ENCODE data around the gene AQP3.
A peak's percentile ranks its signal among the peaks of the same experiment; 100 is the strongest.
"Not testable (repeated sequence)": the region's sequence is repeated elsewhere in the genome, so short reads cannot be mapped to it uniquely, and the experiment has no call there.

AQP3 gene

DNA sequence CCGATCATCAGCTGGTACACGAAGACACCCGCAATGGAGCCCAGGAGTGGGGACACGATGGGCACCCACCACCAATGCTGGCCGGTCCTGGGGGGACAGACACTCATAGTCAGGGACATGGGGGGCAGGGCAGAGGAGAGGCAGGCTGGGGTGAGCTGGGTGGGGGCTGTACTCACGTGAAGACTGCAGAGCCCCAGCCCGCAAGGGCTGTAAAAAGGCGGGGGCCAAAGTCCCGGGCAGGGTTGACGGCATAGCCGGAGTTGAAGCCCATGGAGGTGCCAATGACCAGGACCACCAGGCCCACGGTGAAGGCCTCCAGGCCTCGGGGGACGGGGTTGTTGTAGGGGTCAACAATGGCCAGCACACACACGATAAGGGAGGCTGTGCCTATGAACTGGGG is 5.3 kb downstream of the AQP3 start:
- DNase-seq (ENCODE audit: low spot score): no peak

DNA sequence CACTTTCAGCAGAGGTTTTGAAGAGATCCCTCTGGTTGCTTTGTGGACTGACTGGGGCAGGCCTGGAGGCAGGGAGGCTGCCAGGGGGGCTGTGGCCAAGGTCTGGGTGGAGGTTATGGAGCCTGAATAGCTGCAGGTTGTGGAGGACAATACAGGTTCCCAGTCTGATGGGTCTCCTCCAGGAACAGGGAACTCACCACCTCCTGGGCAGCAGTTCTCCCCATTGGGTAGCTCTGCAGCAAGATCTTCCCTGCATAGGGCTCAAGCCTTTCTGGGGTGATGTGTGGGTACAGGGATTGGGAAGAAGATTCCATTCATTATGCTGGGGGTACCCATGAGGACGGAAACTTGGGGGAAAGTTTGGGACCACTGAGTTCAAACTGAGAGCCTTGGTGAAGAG is 6.8 kb downstream of the AQP3 start:
- DNase-seq (ENCODE audit: low spot score): no peak

DNA sequence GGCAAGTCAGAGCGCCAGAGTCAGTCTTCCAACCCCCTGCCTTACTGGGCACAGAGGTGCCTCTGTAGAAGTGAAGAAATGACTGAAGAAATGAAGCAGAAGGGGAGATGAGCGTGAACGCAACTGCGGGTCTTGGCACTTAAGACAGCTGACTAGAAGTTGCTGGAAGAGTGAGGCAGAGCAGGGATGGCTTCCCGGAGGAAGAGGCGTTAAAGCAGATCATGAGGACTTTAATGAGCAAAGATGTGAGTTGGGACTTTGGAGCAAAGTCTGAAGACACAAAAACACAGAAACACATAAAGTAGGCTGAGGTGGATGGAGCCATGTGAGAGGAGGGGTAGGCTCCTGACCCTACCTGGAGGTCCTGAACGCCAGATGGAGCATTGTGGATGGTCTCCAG is 7.2 kb downstream of the AQP3 start:
- DNase-seq (ENCODE audit: low spot score): no peak

DNA sequence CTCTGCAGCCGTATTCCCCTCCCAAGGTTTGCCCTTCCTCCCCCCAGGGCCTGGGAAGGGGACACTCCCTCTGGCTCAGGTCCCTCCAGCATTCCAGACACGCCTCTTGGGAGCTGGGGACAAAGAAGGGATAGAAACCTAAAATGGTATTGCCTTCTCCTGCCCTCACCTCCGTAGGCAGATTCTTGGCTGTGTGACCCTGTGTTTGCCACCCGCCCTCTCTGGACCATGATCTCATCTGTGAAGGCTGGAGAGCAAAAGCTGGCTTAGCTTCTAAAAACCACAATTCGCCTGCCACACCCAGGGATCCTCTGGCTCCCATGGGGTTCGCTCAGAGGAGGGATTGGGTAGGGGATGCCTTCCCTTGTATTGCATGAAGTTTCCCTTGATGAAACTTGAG is 7.7 kb downstream of the AQP3 start:
- no peak for DNase-seq (ENCODE audit: low spot score)

DNA sequence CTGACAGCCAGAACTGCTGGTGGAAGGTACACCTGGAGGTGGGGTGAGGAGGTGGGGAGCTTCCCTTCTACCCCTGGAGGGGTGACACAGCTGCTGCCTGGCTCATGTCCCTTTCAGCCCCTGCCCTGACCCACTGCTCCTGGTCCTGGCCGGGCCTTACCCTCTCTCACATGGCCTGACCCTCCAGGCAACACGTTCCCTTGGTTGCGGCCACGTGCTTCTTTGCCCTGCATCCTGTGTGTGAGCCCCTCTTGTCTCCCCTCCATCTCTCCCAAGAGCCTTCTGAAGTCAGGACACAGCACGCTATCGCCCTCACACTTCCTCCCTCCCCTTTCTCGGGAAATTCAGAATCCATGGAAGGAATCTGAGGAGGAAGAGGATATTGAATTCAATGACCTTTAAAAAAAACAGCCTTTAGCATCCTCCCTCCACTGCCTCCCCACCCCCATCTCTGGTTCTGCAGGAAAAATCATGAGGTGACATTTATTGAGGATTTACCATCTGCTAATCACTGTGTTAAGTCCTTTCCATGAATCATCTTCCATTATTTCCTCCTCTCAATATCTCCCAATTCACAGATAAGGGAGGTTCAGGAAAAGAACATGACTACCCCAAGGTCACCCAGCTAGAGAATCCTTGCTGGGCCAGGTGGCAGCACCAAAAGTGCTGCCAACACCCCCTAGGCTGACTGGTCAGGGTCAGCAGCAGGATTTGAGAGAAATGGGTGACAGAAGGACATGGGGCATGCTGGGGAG is 8.3 kb downstream of the AQP3 start:
- DNase-seq (ENCODE audit: low spot score): no peak

DNA sequence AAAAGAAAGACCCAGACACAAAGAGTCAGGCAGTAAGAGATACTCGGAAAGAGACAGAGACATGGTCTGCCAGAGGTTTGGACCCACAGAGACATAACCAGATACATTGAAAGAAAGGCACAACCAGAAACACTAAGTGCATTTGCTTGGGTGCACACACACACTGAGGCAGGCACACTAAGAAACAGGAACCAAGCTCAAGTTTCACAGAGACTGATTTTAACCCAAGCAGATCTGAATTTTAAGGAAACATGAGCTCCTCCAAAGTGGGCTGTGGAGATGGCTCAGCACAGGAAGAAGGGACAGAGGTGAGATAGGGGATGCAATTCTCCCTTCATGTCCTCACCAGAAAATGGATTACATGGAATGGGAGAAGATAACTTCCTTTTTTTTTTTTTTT is 9.5 kb downstream of the AQP3 start:
- no peak for DNase-seq (ENCODE audit: low spot score)

DNA sequence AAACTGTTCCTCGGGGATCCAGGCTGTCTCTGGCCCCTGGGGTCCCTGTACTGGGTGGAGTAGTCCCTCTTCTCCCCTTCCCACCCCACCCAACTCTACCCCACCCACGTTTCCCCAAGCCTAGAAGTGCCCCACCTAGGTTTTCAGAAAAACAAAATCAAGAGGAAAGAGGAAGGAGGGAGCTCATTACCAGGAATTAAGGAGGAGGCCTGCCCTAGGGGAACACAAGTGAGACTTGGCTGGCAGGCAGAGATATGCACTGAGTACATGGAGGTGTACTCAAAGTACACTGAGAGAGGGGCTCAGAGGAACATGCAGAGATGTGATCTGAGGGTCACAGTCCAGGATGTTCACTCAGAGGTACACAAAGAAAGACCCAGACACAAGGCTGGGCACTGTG is 10.2 kb downstream of the AQP3 start:
- DNase-seq (ENCODE audit: low spot score): no peak

DNA sequence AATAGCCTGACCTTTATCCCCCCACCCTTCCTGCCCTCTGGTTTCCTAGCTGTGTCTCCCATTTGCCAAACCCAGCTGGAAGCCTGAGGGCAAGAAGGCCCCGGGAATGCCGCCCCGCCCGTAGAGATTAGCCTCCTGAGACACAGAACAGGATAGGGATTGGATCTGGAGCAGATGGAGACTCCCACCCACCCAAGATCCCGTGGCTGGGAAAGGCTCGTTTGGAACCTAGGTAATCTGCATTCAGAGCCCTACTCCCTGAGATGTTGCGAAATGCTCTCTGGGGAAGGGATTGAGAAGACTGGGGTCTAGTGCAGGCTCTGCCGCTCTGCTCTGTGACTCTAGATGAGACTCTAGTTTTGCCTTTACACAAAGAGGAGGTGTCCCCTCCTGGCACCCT is 10.9 kb downstream of the AQP3 start:
- no peak for DNase-seq (ENCODE audit: low spot score)

DNA sequence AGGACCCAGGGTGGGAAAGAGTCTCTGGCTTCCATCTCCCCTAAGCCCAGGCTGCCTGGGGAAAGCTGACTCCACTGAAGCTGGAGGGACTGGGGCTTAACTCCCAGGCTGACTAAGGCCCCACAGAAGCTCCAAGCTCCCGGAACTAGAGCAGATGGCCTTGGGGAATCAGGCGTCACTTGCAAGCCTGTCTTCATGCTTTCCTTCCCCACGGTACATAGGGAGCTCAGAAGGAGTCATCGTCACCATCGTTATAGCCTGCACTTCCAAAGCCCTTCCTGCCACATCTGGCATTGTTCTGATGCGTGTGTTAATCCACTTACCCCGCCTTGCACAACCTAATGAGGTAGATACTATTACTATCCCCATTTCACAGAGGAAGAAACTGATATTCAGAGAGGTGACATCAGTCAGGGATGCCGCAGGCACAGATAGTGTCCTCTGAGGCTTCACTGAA is 11.5 kb downstream of the AQP3 start:
- no peak for DNase-seq (ENCODE audit: low spot score)

DNA sequence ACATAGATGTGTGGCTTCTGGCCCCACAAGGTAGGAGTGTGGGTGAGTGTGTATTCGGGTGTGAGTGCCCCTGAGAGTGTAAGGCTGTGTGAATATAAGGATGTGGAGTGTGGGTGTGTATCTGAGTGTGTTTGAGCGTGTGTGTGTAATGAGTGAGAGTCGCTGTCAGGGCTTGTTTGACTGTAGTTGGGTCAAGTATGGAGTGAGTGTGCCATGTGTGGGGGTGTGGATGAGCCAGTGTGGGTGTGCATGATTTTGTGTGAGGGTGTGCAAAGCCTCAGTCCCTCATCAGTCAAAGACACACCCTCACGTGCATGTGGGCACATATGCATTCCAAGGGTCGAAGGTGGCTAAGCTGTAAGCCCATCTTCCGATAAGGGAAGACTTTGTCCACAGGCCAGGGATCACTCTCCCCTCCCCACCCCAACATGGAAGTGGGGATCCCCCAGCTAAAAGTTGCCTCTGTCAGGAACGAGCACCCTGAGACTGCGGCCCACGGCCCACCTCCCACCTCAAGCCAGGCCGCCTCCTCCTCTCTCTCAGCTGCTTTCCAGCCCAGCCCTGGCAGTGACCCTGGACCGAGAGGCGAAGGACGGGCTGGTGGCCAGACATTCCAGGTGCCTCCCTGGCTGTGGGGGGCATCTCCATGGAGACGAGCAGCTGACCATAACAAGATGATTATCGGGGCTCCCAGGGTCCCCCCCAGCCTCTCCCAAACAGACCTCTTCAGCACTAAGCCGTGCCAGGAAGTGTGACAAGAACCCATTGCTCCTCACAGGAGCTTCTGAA is 12.9 kb downstream of the AQP3 start:
- no peak for DNase-seq (ENCODE audit: low spot score)

DNA sequence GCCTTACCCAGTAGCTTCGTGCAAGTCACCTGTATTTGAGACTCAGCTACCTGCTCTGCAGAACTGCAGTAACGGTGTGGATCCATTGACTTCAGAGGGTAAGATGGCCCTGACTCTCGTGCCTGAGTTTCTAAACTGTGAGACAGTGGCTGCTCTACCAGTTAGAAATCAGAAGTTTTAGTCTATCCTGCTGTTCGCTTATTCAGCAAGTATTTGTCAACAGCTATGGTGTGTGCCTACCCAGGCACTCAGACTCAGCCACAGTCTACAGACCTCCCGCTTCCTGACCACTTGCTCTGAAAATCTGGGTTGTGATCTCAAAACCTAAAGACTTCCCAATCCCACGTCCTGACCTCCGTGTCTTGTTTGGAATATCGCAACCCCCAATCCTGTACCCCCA is 13.5 kb downstream of the AQP3 start:
- no peak for DNase-seq (ENCODE audit: low spot score)

DNA sequence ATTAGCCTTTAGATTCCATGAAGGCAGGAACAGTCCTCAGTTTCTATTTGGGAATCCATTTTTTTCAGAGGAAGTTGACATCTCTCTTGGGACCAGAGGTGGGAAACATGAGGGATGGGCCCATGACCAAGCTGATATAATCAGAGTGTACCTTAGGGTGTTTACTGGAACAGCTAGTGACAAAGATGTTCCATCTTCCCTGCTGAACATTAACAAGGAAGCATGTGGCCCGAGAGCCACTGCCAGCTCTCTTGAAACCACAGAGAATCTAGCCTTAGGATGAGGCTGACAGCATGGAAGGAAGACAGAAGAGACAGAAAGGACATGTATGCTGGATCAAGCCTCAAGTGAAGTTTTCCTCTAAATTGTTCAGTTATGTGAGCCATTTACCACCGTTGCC is 16.0 kb downstream of the AQP3 start:
- no peak for DNase-seq (ENCODE audit: low spot score)

DNA sequence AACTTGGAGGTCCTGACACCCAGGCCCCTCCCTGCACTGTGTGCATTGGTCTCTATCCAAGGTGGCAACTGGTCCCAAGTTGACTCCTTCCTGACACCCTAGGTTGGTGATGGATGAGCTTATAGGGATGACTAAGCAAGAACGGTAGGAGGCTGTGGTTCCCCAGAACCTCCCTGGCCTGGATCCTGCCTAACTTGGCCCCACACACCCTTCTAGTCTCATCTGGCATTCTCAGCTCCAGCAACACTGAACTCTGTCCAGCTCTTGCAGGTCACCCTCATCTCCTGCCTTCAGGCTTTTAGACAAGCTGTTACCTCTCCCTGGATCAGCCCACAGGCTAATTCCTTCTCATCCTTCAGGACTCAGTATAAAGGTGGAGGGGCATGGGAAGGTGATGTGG is 16.5 kb downstream of the AQP3 start:
- DNase-seq (ENCODE audit: low spot score): no peak

DNA sequence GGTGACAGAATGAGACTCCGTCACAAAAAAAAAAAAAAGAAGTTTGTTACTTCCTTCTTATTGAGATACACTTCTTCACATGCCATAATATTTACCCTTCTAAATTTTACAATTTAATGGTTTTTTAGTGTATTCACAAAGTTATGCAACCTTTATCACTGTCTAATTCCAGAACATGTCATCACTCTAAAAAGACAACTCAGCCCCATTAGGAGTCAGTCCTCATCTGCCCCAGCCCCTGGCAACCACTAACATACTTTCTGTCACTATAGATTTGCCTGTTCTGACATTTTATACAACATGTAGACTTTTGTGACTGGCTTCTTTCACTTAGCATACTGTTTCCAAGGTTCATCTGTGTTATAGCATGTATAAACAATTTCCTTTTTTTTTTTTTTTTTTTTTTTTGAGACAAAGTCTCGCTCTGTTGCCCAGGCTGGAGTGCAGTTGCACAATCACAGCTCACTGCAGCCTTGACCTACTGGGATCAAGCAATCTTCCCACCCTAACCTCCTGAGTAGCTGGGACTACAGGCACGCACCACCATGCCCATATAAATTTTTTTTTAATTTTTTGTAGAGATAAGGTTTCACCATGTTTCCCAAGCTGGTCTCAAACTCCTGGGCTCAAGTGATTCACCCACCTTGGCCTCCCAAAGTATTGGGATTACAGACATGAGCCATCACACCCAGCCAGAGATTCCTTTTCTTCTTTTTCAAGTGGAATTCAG is 18.0 kb downstream of the AQP3 start:
- no peak for DNase-seq (ENCODE audit: low spot score)

DNA sequence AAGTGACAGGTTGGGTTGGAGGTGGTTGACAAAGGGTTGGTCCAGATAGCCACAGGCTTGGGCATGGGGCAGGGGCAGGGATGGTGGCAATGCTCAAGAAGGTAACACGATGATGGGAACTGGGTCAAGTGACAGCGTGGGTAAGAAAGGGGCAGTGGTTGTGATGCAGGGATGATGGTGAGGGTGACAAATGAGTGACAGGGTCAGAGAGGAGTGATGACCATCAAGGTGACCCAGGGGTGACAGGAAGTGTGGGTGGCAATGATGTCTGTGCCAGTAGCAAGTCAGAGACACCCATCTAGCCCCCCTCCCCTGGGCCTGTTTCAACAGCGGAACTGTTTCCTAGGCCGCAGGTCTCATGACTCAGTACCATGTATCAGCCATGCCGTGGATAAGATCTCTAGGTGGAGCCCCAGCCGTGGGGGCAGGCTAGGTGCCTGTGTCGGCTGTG is 20.5 kb downstream of the AQP3 start:
- peak; percentile 48 for DNase-seq (ENCODE audit: low spot score)

DNA sequence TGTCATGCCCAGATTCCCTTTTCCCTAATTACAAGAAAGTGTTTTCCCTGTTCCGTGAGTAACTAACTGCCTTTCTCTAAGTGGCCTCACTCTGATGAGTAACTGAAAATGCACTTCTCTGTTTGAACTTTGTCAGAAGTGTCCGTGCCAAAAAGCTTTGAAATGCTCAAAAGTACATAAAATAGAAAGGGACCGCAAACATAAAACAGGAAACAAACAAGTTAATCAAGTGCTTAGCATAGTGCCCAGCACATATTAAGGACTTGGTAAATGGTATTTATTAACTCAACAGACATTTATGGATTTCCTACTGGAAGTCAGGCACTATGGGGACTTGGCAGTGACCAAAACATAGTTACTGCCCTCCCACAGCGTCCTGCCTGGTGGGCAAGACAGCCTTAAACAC is 22.3 kb downstream of the AQP3 start:
- no peak for DNase-seq (ENCODE audit: low spot score)

DNA sequence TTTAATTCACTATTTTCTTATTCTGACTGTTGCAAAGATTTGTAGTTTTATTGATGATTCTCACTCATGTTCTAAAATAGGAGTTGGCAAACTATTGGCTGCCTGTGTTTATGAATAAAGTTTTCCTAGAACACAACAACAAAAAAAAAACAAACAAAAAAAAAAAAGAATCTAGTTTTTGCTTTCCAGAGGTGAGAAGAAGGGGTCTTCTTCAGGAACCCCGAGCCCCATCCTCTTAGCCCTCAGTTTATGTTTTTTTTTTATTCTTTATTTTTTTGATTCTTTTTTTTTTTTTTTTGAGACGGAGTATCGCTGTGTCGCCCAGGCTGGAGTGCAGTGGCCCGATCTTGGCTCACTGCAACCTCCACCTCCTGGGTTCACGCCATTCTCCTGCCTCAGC is 22.9 kb downstream of the AQP3 start:
- DNase-seq (ENCODE audit: low spot score): not testable (repeated sequence)

DNA sequence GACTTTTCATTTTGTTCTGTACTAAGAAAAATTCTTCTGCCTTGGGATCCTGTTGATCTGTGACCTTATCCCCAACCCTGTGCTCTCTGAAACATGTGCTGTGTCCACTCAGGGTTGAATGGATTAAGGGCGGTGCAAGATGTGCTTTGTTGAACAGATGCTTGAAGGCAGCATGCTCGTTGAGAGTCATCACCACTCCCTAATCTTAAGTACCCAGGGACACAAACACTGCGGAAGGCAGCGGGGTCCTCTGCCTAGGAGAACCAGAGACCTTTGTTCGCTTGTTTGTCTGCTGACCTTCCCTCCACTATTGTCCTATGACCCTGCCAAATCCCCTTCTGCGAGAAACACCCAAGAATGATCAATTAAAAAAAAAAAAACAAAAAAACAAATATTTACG is 23.4 kb downstream of the AQP3 start:
- not testable (repeated sequence) for DNase-seq (ENCODE audit: low spot score)

DNA sequence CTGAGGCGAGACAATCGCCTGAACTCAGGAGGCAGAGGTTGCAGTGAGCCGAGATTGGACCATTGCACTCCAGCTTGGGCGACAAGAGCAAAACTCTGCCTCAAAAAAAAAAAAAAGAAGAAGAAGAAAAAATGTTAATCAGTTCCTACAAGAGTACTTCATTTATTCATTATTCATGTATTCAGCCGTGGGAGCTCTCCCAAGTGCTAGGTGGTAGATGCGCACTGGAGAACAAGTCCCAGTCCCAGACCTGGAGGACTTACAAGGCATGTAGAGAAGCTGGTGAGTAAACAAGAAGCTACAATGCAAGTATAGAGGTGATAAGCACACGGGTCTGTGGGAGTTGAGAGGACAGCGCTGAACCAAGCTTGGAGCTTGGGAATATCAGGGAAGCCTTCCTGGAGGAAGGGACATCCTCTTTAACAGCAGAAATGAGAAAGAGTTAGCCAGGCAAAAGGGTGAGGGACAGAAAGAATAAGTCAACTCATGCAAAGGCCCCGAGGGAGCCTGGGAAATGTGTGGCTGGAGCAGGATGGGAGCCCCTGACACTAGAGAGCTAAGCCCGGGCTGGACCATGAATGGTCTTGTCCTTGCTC is 27.6 kb downstream of the AQP3 start:
- no peak for DNase-seq (ENCODE audit: low spot score)

DNA sequence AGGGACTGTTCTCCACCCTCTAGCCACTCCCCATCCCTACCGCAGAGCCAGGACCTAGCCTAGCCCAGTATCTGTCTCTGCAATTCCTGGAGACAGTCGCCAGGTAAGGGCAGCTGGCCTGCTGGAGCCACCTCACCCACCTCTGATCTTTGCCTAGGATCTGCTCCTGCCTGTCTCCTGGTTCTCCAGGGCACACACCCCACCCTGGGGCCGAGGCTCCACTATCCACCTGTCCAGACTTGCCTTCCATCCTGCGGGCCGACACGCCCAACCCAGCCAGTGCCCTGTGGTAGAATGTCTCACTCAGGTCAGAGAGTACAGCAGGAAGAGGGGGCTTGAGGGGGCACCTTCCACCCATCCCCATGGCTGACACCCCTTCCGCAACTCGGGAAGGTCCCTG is 29.3 kb downstream of the AQP3 start:
- no peak for DNase-seq (ENCODE audit: low spot score)

DNA sequence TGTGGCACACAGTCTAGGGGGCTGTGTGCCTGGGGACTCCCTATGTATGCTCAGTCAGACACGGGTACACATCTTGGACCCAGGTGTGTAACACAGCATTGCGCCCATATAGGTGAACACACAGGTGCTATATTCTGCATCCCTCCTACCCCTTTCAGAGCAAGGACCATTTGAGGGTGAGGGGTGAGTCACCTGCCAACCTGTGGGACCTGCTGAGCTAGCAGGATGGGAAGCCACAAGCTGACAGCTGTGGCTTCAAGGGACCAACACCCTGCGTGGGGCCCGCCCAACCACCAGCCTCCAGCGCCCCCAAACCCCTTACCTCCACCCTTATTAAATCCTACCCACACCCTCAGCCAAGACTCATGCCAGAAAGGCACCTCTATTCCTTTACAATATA is 30.4 kb downstream of the AQP3 start:
- peak; percentile 70 for DNase-seq (ENCODE audit: low spot score)

DNA sequence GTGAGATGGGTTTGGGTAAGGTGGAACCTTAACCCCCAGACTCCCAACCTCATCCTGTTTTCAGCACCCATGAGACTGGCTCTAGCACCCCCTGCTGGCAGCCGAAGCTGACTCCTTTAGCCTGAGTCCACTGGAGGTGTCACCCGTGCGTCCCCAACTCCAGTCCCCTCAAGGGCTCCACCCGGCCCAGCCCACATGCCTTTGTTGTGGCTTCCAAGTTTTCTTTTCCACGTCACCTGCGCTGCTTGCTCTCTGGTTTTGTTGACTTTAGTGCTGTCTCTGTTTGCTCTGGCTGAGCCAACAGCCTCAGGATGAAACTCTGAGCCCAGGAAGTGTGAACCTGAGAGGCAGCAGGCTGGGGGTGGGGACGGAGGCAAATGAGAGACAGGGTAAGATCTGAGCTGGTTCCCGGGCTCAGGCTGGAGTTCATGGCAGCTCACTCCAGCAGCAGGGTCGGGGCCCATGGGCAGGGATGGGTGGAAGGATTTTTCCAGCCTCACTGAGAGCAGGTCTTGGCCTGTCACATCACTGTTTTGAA is 31.8 kb downstream of the AQP3 start:
- peak; percentile 93 for DNase-seq (ENCODE audit: low spot score)

Data from CD4-positive, alpha-beta T cell treated with Interleukin-2 at 100 ng/mL for 4 hours (primary cell).